GM12878 (cell line): Measurements from ENCODE around the gene POU4F1. TPM values are rescaled to one million over a fixed set of nuclear protein-coding genes. Genes with fewer than 3 reads are reported as not detected.

Source experiments
- ATAC-seq: fragments of 200-7000 bp; cut with Tn5 transposase; 3 replicates; pipeline ENCODE4 v1.9.1; 2020; ENCODE audit warnings: mild to moderate bottlenecking, moderate library complexity
- BruUV-seq: library from RNA; stranded (reverse); fragments of 400-500 nt; replicated peaks from 2 replicates; lab custom pipeline; 2021; lab: Mats Ljungman, UMichigan
- CTCF ChIA-PET: fragments of 300-600 bp; sonication (Branson Sonifier 250); formaldehyde crosslinking; extraction: SDS; loops from one replicate; lab custom pipeline; 2021; ENCODE audit warnings: inconsistent platforms; lab: Yijun Ruan, JAX
- POLR2A ChIA-PET: fragments of 350-600 bp; formaldehyde crosslinking; extraction: SDS; loops from one replicate; lab custom pipeline; 2021; ENCODE audit warnings: inconsistent platforms; lab: Charles Lee
- RAD21 ChIA-PET: fragments of 300-600 bp; sonication (Branson Sonifier 250); formaldehyde crosslinking; loops from one replicate; lab custom pipeline; 2023; ENCODE audit warnings: antibody characterized with exemption; ENCODE audit not compliant: unreplicated experiment; lab: Charles Lee
- SMC1A ChIA-PET: fragments of 300-600 bp; sonication (Branson Sonifier 250); formaldehyde crosslinking; loops from one replicate; lab custom pipeline; 2023; ENCODE audit not compliant: unreplicated experiment, uncharacterized antibody; lab: Charles Lee
- DNase-seq: peaks from one replicate; pipeline ENCODE4 v3.0.0-alpha.2; 2011; ENCODE audit warnings: low read depth, low spot score
- FAIRE-seq: peaks from 3 replicates; lab custom pipeline; 2011; peaks lifted over from hg19 to GRCh38; lab: Jason Lieb, UNC
- H2AFZ ChIP-seq: 2 replicates; pipeline ENCODE4 v1.6.0; 2011; ENCODE audit warnings: low read depth, low read length, control low read depth; ENCODE audit not compliant: control insufficient read depth
- H3K27ac ChIP-seq: 2 replicates; pipeline ENCODE4 v1.5.1; 2011; ENCODE audit warnings: control low read depth; ENCODE audit not compliant: control insufficient read depth, insufficient read depth
- H3K27me3 ChIP-seq, 2 experiments: replicated peaks in 1 of 2; 2 replicates each; pipeline versions ENCODE4 v1.6.0 to v1.6.1; 2011; ENCODE audit warnings: low read length in 1 of 2; ENCODE audit not compliant: control insufficient read depth in 2 of 2, insufficient read depth in 2 of 2
- H3K36me3 ChIP-seq, 2 experiments: 2 replicates each; pipeline ENCODE4 v1.5.1; 2011; ENCODE audit warnings: low read length in 1 of 2; ENCODE audit not compliant: control insufficient read depth in 2 of 2, insufficient read depth in 2 of 2
- H3K4me1 ChIP-seq: 2 replicates; pipeline ENCODE4 v1.6.1; 2011; ENCODE audit warnings: mild to moderate bottlenecking, low read length, moderate library complexity, mixed read lengths; ENCODE audit not compliant: control insufficient read depth, insufficient read depth
- H3K4me2 ChIP-seq: 2 replicates; pipeline ENCODE4 v1.6.0; 2011; ENCODE audit warnings: control low read depth; ENCODE audit not compliant: control insufficient read depth, insufficient read depth
- H3K4me3 ChIP-seq: fragments of 200-600 bp; sonication (generic); 2 replicates; pipeline ENCODE4 v1.5.1; 2016
- H3K79me2 ChIP-seq: 2 replicates; pipeline ENCODE4 v1.6.0; 2011; ENCODE audit warnings: low read length; ENCODE audit not compliant: control insufficient read depth, insufficient read depth
- H3K9ac ChIP-seq: 2 replicates; pipeline ENCODE4 v1.8.0; 2011; ENCODE audit warnings: low read length, control low read depth, mixed read lengths; ENCODE audit not compliant: control insufficient read depth, insufficient read depth
- H3K9me3 ChIP-seq: replicated peaks from 3 replicates; pipeline ENCODE4 v1.5.1; 2011; ENCODE audit warnings: mild to moderate bottlenecking, low read length; ENCODE audit not compliant: control insufficient read depth, insufficient read depth
- H4K20me1 ChIP-seq: 2 replicates; pipeline ENCODE4 v1.6.0; 2011; ENCODE audit not compliant: control insufficient read depth, insufficient read depth
- BCL11A ChIP-seq: IDR thresholded peaks from 2 replicates; pipeline ENCODE4 v1.6.1; 2011; ENCODE audit warnings: low read depth, low read length
- CHD2 ChIP-seq: IDR thresholded peaks from 2 replicates; pipeline ENCODE4 v1.6.1; 2011; ENCODE audit warnings: low read depth, low read length, improper control_type of control experiment, borderline replicate concordance
- ETV6 ChIP-seq, 2 experiments: fragments of 450-650 bp in 1 of 2; IDR thresholded peaks in 1 of 2; conservative IDR thresholded peaks in 1 of 2; 2 replicates each; pipeline ENCODE4 v1.6.1; 2014; ENCODE audit warnings: antibody characterized with exemption in 1 of 2, borderline replicate concordance in 1 of 2, low read depth in 1 of 2, mild to moderate bottlenecking in 1 of 2, moderate library complexity in 1 of 2
- KAT2A ChIP-seq: conservative IDR thresholded peaks from 2 replicates; pipeline ENCODE4 v1.6.1; 2011; ENCODE audit warnings: low read depth, low read length; ENCODE audit not compliant: control insufficient read depth
- NFYA ChIP-seq: IDR thresholded peaks from 2 replicates; pipeline ENCODE4 v1.6.1; 2011; ENCODE audit warnings: low read depth, mild to moderate bottlenecking, low read length, improper control_type of control experiment, borderline replicate concordance
- RCOR1 ChIP-seq: conservative IDR thresholded peaks from 2 replicates; pipeline ENCODE4 v1.6.1; 2012; ENCODE audit warnings: low read depth, low read length, improper control_type of control experiment
- SMC3 ChIP-seq: IDR thresholded peaks from 2 replicates; pipeline ENCODE4 v1.6.1; 2011; ENCODE audit warnings: low read length, improper control_type of control experiment, borderline replicate concordance
- SPI1 ChIP-seq: IDR thresholded peaks from 2 replicates; pipeline ENCODE4 v1.6.1; 2011; ENCODE audit warnings: low read depth, mild to moderate bottlenecking, low read length, moderate library complexity, borderline replicate concordance; ENCODE audit not compliant: insufficient read depth
- TARDBP ChIP-seq: IDR thresholded peaks from 2 replicates; pipeline ENCODE4 v1.6.1; 2016; ENCODE audit warnings: borderline replicate concordance
- TCF3 ChIP-seq: IDR thresholded peaks from 2 replicates; pipeline ENCODE4 v1.6.1; 2012; ENCODE audit warnings: low read depth, mild to moderate bottlenecking, low read length, borderline replicate concordance; ENCODE audit not compliant: insufficient read depth
- ZNF207 ChIP-seq: fragments of 450-650 bp; IDR thresholded peaks from 2 replicates; pipeline ENCODE4 v1.6.1; 2014; ENCODE audit warnings: antibody characterized with exemption, mild to moderate bottlenecking, borderline replicate concordance
- WGBS: methylation state at CpG from one replicate; pipeline ENCODE4 v1.1.6; 2016; ENCODE audit warnings: low lambda C conversion rate; ENCODE audit not compliant: insufficient replicate concordance, insufficient coverage; ENCODE audit errors: missing lambda C conversion rate; 5-methylcytosine and 5-hydroxymethylcytosine counted together
- in situ Hi-C: fragments of 300-500 bp; cut with MboI; formaldehyde crosslinking; loops from 9 replicates; pipeline ENCODE4 v1.14.3; 2018; ENCODE audit warnings: mixed read lengths
- intact Hi-C: fragments of 100-400 bp; cut with micrococcal nuclease; formaldehyde crosslinking; loops from one replicate; pipeline ENCODE4 v1.14.2; 2022; ENCODE audit not compliant: unreplicated experiment
- polyA plus RNA-seq, 11 experiments: library from polyadenylated mRNA; depleted of rRNA in 4 of 11; unstranded in 6 of 11; stranded (reverse) in 5 of 11; fragments of >200 nt; fragmentation: Nextera tagmentation in 4 of 11; fragmentation: Illumina TruSeq in 1 of 11; extraction: Ambion mirVana in 4 of 11; extraction: Trizol in 1 of 11; gene quantifications; 1 replicate in 1 of 11; 2 replicates in 10 of 11; pipeline versions ENCODE4 v1.2.1 to v1.2.3, GENCODE V29; 2011 to 2016; ENCODE audit warnings: inconsistent platforms in 2 of 11, missing spikeins in 2 of 11, low read depth in 1 of 11
- total RNA-seq, 4 experiments: library from RNA; depleted of rRNA in 3 of 4; stranded (reverse); fragments of >200 nt in 3 of 4; fragmentation: Illumina TruSeq in 1 of 4; extraction: Trizol in 1 of 4; gene quantifications; 2 replicates each; pipeline versions ENCODE4 v1.2.1 to v1.2.3, GENCODE V29; 2013 to 2021
- TF ChIP-seq, protein P1 (sequence below): fragments of 450-650 bp; IDR thresholded peaks from 2 replicates; pipeline ENCODE4 v1.6.1; 2017; ENCODE audit warnings: mild to moderate bottlenecking, low read depth, inconsistent platforms; ENCODE audit not compliant: poor library complexity, severe bottlenecking
- TF ChIP-seq, protein P2 (sequence below): IDR thresholded peaks from 2 replicates; pipeline ENCODE4 v1.6.1; 2012; ENCODE audit warnings: low read length, inconsistent platforms
- TF ChIP-seq, protein P3 (sequence below): IDR thresholded peaks from 2 replicates; pipeline ENCODE4 v1.6.1; 2012; ENCODE audit warnings: mild to moderate bottlenecking, low read depth, low read length

POU4F1 gene
- total and polyA plus RNA-seq, 10 of the 15 experiments (the other 5 are each of a cell fraction or from before 2014, with no cell fraction given), result 0.01 to 0.14 (median 0.02) TPM; not detected in 5

DNA sequence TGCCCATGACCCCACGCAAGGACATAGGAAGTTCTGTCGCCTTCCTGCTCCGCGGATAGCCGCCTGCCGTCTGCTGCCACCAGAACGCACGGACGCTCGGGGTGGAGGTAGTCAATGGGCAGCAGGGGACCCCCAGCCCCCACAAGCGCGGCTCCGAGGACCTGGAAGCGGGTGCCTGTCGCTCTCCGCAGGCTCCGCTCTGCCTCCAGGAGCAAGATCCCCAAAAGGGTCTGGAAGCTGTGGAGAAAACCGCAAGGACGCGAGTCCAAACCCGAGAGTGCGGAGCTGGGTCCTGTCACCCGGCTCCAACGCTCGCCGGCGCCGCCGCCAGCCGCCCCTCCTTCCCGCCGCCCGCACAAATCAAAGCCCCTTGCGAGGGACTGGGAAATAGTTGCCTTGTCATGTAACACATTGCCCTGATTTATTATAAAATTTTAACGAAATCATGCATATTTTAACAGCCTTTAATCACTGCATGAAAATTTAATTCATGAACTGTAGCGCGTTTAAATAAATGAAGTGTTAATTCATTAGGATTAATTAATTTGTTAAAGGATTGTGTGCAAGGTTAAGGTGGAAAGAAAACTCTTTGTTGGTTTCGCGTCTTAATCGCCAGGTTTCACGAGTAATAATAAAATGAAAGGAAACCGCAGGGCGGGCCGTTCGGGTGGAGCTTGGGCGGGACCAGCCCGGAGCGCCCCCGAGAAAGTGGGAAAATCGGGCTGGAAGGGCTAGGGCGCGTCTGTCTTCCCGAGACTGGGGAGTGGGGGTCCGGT lies 5.5 kb upstream of the POU4F1 start:
- SMC1A ChIA-PET, result no interaction called here
- FAIRE-seq, result no peak
- no peak for ATAC-seq
- H3K79me2 ChIP-seq, result no peaks in the 10 kb centered on the region
- RAD21 ChIA-PET, result no interaction called here
- DNase-seq, result no peak
- H3K9ac ChIP-seq, result no peak overlapping the region
- H2AFZ ChIP-seq, result 0 out of 2 replicates have a peak overlapping the region, but pooled peaks have one; percentile 29
- H3K27me3 ChIP-seq, result peaks cover 17 to 44% of the 10 kb centered on the region in 2 experiments
- H3K27ac ChIP-seq, result no peak overlapping the region
- POLR2A ChIA-PET, result no interaction called here
- in situ Hi-C loops, result no loop called here
- no peaks in the 10 kb centered on the region; the same call in 1 of the 2 replicates for H3K4me1 ChIP-seq
- CTCF ChIA-PET, result no interaction called here
- peak overlapping the region; percentile 64 for H3K4me3 ChIP-seq
- peaks cover 2% of the 10 kb centered on the region; the same call in 1 of the 2 replicates for H4K20me1 ChIP-seq
- 20% methylated on average over 49 of the region's 54 CpGs for WGBS
- intact Hi-C loops, result no loop called here
- BruUV-seq, result no TSS peak
- no peaks in the 10 kb centered on the region for H3K9me3 ChIP-seq
- peak overlapping the region; percentile 92 for H3K4me2 ChIP-seq
- no peaks in the 10 kb centered on the region for H3K36me3 ChIP-seq
- no peak for TF ChIP-seq TARDBP
- no peak for TF ChIP-seq SMC3
- TF ChIP-seq ETV6 (conservative IDR thresholded peaks at IDR 0.05 in 1 of 2, IDR thresholded peaks at IDR 0.05 in 1 of 2; ENCODE audit: borderline replicate concordance in 1 of 2, low read depth in 1 of 2), result no peak
- TF ChIP-seq BCL11A, result no peak
- no peak for TF ChIP-seq NFYA
- no peak for TF ChIP-seq CHD2
- TF ChIP-seq TCF3, result no peak
- TF ChIP-seq, protein P1, sequence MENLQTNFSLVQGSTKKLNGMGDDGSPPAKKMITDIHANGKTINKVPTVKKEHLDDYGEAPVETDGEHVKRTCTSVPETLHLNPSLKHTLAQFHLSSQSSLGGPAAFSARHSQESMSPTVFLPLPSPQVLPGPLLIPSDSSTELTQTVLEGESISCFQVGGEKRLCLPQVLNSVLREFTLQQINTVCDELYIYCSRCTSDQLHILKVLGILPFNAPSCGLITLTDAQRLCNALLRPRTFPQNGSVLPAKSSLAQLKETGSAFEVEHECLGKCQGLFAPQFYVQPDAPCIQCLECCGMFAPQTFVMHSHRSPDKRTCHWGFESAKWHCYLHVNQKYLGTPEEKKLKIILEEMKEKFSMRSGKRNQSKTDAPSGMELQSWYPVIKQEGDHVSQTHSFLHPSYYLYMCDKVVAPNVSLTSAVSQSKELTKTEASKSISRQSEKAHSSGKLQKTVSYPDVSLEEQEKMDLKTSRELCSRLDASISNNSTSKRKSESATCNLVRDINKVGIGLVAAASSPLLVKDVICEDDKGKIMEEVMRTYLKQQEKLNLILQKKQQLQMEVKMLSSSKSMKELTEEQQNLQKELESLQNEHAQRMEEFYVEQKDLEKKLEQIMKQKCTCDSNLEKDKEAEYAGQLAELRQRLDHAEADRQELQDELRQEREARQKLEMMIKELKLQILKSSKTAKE, result no peak
- TF ChIP-seq, protein P2, sequence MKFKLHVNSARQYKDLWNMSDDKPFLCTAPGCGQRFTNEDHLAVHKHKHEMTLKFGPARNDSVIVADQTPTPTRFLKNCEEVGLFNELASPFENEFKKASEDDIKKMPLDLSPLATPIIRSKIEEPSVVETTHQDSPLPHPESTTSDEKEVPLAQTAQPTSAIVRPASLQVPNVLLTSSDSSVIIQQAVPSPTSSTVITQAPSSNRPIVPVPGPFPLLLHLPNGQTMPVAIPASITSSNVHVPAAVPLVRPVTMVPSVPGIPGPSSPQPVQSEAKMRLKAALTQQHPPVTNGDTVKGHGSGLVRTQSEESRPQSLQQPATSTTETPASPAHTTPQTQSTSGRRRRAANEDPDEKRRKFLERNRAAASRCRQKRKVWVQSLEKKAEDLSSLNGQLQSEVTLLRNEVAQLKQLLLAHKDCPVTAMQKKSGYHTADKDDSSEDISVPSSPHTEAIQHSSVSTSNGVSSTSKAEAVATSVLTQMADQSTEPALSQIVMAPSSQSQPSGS, result no peak
- no peak for TF ChIP-seq KAT2A
- TF ChIP-seq, protein P3, sequence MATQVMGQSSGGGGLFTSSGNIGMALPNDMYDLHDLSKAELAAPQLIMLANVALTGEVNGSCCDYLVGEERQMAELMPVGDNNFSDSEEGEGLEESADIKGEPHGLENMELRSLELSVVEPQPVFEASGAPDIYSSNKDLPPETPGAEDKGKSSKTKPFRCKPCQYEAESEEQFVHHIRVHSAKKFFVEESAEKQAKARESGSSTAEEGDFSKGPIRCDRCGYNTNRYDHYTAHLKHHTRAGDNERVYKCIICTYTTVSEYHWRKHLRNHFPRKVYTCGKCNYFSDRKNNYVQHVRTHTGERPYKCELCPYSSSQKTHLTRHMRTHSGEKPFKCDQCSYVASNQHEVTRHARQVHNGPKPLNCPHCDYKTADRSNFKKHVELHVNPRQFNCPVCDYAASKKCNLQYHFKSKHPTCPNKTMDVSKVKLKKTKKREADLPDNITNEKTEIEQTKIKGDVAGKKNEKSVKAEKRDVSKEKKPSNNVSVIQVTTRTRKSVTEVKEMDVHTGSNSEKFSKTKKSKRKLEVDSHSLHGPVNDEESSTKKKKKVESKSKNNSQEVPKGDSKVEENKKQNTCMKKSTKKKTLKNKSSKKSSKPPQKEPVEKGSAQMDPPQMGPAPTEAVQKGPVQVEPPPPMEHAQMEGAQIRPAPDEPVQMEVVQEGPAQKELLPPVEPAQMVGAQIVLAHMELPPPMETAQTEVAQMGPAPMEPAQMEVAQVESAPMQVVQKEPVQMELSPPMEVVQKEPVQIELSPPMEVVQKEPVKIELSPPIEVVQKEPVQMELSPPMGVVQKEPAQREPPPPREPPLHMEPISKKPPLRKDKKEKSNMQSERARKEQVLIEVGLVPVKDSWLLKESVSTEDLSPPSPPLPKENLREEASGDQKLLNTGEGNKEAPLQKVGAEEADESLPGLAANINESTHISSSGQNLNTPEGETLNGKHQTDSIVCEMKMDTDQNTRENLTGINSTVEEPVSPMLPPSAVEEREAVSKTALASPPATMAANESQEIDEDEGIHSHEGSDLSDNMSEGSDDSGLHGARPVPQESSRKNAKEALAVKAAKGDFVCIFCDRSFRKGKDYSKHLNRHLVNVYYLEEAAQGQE, result no peak
- no peak for TF ChIP-seq SPI1
- TF ChIP-seq RCOR1, result no peak
- no peak for TF ChIP-seq ZNF207
